Measurements from ENCODE around the gene ZNF519.
"Not testable (repeated sequence)": the region's sequence is repeated elsewhere in the genome, so short reads cannot be mapped to it uniquely, and the experiment has no call there.

ZNF519 gene

DNA sequence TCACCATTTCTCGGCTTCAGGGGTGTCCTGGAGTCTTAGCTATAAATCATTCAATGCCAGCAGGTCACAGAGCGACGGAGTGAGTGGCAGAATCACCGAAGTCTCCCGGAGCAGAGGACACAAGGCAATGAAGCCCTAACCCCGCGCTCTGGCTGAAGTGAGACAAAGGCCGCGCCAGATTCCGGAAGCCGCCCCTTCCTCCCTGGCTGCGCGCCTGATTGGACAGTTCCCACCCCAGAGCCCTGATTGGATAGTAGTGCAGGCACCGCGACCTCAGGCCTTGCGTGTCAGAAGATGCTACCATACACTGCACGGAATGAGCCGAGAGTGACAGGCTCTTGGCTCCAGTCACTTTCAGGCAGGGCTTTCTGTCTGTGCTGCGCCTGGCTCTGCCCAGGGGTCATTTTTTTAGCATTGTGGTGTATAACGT, at the start of gene ZNF519:
ZNF519 (minus strand) TSS at position 165 of the 430 bp plus-strand sequence; CDS start at position 7, 158 bp downstream.
- DNase-seq (ENCODE audit: low read depth in 2 of 2): peak; percentile 68 to 72

DNA sequence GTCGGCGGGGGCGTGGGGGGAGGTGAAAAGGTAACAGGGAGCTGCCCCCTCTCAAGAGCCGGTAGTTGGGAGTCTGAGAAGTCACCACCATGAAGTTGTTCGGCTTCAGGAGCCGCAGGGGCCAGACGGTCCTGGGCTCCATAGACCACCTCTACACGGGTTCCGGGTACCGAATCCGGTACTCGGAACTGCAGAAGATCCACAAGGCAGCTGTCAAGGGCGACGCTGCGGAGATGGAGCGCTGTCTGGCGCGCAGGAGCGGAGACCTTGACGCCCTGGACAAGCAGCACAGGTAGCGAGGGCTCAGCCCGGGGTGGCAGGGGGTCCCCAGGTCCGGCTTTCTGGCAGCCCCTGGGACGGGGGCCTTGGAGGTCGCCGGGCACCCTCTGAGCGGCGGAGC, 47.1 kb upstream of the ZNF519 start:
- no peak for DNase-seq (ENCODE audit: low read depth in 2 of 2)

DNA sequence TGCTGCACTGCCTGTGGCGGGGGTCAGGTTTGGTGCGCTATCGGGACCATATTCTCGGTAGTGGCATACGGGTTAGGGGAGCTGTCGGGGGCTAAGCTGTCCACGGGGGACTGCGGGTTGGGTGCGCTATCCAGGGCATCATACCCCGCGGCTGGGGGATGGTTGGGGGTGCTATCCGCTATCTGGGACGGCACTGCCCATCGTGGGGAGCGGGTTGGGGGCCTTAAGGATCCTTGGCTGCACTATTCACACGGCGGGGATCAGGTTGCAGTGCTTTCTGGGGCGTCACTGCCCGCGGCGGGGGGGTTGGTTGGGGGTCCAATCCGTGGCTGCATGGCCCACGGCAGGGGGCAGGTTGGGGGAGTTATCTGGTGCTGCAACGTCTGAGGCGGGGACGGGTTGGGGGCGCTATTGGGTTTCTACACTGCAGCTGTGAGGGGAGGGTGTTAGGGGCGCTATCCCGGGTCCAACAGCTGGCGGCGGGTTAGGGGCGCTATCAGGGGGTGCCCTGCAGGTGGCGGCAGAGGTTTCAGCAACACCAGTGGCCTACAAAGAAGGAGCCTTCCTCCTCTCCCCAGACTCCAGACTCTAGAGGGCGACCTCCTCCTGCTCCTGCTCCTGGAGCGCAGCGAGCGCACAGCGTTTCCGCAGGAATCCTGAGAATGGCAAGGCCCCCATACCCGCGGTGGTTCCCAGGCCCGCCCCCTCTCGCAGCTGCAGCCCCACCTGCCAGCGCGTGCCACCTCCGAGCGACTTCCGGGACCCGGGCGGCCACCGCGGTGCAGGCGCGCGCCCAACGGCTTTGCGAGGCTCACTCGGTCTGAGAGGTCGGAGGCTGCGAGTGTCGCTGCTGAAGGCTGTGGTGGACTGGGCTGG, 46.3 kb upstream of the ZNF519 start:
- peak; percentile 51 to 54 for DNase-seq (ENCODE audit: low read depth in 2 of 2)

DNA sequence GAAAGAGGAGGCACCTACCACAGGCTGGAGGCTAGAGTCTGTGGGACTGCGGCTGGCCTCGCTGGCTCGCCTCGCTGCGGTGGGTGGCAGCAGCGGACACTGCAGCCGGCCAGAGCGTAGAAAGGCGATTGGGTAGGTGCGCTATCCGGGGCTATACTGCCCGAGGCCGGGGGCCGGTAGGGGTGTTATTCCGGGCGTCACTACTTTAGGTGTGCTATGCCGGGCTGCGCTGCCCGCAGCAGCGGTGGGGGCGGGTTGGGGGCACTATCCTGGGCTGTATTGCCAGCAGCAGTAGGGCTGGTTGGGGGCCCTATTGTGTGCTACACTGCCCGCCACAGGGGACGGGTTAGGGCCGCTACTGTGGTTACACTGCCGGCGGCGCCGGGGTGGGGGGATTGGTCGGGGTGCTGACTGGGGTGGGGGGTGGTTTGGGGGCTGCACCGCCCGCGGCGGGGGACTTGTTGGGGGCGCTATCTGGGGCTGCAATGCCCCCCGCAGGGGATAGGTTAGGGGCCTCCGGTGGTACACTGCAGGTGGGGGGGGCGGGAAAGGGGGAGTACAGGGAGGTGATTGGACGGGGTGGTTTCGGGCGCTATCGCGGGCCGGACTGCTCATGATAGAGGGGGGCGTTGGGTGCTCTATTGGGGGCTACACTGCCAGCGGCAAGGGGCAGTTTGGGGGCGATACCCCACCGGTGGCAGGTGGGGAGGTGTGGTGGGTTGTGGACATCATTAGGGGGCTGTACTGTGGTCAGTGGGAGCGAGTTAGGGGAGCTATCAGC, 45.5 kb upstream of the ZNF519 start:
- not testable (repeated sequence) for DNase-seq (ENCODE audit: low read depth in 2 of 2)

DNA sequence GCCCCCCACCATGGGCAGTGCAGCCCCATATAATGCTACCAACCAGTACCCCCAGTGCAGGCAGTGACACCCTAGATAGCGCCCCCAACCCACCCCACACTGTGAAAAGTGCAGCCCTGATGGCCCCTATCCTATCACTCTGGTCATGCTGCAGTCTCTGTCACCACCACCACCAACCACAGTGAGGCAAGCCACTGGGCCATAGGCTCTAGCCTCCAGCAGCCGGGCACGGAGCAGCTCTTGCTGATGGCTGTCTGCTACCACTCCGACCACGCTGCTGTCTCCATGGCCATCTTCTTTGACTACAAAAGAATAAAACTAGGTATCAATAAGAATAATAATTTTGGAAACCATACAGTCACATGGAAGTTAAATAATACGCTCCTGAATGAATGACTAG, 43.2 kb upstream of the ZNF519 start:
- not testable (repeated sequence) for DNase-seq (ENCODE audit: low read depth in 2 of 2)

DNA sequence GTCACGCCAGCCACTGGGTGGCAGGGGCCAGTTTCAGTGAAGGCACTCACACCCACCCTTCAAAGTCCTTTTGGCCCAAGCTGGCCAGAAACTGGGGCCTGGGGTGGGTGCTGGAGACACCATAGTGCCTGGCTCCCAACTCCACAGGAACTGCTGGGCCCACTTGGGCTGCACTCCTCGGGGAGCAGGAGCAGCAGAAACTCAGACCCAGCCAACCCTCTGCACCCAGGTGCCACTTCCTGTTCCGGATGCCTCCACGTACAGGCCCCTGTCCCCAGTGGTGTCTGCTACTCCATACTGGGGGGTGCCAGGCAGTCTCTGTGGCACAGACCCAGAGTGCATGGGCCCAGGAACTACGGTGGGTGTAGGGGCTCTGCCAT, 42.5 kb upstream of the ZNF519 start:
- no peak for DNase-seq (ENCODE audit: low read depth in 2 of 2)

DNA sequence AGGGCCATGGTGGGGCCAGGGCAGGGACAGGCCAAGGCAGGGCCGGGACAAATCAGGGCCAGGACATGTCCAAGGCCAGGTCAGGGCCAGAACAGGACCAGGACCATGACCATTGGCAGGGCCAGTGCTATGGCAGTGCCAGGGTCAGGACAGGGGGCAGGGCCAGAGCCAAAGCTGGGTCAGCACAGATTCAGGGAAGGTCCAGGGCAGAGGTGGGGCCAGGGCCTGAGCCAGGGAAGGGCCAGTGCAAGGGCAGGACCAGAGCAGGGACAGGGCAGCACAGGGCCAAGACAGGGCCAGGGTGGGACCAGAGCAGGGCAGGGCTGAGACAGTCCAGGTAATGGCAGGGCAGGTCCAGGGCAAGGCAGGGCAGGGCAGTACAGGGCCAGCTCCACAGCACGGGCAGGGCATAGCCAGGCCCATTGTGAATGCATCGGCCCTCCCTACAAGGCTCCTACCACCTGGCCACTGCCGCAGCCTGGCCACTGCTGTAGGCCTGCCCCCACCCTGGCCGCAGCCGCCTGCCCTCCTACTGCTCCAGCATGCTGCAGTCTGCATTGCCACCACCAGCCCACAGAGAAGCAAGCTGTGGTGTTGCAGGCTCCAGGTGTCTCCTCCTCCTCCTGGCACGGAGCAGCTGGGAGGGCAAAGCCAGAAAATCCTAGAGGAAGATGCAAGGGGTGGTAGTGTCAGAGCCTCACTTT, 41.9 kb upstream of the ZNF519 start:
- DNase-seq (ENCODE audit: low read depth in 2 of 2): not testable (repeated sequence)

DNA sequence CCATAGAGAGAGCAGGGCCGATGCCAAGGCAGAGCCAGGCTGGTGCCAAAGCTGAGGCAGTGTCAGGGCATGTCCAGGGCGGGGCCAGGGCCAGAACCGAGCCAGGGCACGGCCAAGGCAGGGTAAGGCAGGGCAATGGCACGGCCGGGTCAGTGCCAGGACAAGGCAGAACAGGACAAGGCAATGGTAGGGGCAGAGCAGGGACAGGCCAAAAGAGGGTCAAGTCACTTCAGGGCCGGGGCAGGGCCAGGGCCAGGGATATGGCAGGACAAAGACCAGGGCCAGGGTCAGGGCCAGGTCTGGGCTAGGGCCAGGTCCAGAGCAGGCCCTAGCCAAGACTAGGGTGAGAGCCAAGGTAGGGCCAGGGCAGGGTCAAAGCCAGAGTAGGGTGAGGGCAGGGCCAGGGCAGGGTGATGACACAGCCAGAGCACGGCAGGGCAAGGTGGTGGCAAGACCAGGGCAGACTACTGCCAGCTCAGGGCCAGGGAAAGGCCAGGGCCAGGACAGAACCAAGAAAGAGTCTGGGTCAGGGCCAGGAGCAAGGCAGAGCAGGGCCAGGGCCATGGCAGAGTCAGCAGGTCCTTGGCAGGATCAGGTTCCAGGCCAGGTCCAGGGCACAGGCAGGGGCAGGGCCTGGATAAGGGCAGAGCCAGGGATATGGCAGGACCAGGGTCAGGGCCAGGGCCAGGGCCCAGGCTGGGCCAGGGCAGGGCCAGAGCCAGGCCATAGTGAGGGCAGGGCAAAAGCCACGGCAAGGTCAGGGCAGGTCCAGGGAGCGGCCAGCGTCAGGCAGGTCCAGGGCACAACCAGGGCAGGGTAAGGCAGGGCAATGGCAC, 41.1 kb upstream of the ZNF519 start:
- not testable (repeated sequence) for DNase-seq (ENCODE audit: low read depth in 2 of 2)

DNA sequence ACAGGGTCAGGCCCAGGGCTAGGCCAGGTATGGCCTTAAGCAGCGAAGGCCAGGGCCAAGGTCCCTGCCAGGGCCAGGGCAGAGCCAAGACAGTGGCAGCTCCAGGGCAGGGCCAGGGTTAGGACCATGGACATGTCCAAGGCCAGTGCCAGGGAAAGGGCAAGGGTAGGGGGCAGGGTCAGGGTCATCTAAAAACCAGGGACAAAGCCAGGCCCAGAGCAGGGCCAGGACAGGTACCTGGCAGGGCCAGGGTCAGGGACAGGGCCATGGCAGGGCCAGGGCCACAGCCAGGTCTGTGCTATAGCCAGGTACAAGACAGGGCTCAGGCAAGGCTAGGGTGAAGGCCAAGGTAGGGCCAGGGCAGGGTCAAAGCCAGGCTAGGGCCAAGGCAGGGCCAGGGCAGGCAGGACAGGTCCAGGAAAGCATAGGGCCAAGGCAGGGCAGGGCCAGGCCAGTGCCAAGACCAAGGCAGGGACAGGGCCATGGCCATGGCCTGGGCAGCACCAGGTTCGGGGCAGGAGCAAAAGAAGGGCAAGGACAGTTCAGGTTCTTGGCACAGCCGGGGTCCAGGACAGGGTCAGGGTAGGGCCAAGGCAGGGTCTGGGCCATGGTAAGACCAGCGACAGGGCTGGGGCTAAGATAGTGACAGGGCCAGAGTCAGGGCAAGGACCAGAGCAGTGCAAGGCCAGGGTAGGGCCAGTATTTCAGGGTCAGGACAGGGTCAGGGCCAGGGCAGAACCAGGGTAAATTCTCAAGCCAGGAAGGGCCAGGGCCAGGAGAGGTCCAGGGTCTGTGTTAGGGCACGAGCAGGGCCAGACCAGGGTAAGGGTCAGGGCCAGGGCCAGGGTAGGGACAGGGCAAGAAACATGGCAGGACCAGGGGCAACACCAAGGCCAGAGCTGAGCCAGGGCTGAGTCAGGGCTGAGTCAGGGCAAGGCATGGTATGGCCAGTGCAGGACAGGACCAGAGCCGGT, 40.2 kb upstream of the ZNF519 start:
- DNase-seq (ENCODE audit: low read depth in 2 of 2): not testable (repeated sequence)

DNA sequence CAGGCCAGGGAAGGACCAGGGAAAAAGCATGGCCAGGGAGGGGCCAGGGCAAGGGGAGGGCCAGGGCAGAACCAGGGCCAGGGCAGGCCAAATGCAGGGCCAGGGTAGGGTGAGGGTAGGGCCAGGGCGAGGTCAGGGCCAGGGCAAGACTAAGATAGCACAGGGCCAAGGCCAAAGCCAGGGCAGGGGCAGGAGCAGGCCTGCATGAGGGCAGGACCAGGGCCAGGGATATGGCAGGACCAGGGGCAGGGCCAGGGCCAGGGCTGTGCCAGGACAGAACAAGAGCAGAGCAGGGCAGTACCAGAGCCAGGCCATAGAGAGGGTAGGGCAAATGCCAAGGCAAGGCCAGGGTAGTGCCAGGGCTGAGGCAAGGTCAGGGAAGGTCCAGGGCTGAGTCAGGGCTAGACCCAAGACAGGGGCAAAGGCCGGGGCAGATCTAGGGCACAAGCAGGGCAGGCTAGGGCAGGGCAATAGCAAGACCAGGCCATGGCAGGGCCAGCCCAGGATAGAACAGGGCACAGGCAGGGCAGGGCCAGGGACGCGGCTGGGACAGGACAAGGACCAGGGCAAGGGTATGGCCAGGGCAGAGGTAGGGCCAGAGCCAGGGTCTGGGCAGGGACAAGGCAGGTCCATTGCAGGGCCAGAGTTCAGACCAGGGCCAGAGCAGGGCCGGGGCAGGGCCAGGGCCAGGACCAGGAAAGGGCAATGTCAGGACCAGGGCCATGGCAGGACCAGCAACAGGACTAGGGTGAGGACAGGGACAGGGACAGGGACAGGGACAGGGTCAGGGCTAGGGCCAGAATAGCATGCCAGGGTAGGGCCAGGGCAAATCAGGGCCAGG, 39.3 kb upstream of the ZNF519 start:
- DNase-seq (ENCODE audit: low read depth in 2 of 2): not testable (repeated sequence)

DNA sequence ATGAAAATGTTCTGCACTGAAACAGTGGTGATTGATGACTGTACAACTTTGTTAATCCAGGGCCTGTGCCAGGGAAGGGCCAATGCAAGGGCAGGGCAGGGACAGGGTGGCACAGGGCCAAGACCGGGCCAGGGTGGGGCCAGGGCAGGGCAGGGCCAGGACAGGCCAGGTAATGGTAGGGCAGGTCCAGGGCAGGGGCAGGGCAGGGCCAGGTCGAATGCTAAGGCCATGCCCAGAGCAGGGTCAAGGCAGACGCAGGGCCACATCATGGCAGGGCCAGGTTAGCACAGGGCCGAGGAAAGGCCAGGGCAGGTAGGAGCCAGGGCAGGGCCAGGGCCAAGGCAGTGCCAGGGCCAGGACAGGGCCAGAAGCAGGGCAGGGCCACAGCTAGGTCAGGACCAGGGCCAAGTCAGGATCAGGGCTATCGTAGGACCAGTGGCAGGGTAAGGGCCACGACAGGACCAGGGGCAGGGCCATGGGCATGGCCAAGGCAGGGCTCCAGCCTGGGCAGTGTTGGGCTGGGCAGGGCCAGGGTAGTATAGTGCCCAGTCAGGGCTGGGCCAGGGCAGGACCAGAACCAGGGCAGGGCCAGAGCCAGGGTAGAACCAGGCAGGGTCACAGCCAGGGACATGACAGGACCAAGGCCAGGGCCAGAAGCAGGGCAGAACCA, 38.3 kb upstream of the ZNF519 start:
- DNase-seq (ENCODE audit: low read depth in 2 of 2): not testable (repeated sequence)

DNA sequence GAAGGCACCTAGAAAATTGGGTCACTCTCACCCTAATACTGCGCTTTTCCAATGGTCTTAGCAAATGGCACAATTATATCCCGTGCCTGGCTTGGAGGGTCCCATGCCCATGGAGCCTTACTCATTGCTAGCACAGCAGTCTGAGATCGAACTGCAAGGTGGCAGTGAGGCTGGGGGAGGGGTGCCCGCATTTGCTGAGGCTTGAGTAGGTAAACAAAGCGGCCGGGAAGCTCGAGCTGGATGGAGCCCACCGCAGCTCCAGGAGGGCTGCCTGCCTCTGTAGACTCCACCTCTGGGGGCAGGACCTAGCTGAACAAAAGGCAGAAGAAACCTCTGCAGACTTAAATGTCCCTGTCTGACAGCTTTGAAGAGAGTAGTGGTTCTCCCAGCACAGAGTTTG, 30.7 kb upstream of the ZNF519 start:
- not testable (repeated sequence) for DNase-seq (ENCODE audit: low read depth in 2 of 2)

DNA sequence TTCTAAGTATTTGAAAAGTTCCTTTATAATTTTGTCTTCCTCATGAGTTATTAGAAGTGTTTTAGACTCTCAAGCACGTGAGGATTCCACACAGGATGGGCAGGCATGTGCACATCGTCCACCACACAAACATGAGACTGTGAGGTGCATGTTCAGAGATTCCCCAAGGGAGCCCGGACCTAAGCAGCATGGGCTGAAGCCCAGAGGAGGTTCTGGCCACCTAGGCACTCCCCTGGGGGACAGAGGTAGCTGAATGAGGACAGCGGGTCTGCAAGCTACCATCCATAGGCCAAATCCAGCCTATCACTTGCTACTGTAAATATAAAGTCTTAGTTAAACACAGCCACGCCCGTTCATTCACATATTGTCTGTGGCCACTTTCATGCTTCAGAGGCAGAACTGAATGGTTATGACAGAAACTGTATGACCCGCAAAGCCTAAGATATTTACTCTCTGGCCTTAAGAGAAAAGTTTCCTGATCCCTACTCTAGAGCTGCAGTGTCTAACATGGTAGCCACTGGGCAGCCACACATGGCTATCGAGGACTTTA, 19.4 kb upstream of the ZNF519 start:
- not testable (repeated sequence) for DNase-seq (ENCODE audit: low read depth in 2 of 2)

DNA sequence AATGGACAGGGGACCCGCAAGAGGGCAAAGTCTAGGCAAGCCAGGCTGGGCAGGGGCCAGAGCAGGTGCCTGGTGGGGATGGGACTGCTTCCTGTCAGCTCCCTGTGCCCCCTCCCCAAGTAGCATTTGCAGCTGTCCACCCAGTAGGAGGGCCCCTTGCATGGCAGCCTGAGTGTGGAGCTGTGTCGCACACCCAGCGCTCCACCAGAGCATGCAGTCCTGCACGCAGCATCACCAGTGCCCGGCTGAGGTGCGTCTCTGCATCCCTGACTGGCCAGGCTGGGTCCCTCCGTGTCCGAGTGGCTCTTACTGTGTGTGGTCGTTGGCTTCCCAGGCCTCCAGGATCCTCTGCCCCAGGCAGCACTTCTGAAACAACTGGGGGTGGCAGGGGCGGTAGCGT, 18.5 kb upstream of the ZNF519 start:
- not testable (repeated sequence) for DNase-seq (ENCODE audit: low read depth in 2 of 2)

DNA sequence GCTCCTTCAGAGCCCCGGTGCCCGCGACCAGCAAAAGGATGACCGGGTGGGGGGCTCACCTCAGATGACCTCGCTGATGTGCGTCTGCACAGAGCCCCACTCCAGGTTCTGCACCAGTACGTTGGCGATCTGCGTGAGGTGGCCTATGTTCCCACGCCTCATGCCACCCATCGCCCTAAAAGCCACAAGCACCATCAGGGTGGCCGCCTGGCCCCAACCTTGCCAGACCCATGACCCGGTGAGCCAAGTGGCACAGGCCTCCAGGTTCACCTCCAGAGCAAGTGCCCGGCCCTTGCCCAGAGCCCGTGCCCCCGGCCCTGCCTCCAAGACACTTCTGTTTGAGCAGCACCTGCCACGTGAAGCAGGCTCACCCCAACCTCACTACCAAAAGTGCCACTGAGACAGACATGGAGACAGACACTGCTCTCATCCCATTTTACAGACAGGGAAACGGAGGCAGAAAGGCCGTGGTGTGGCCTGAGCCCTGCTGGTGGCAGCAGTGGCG, 17.7 kb upstream of the ZNF519 start:
- not testable (repeated sequence) for DNase-seq (ENCODE audit: low read depth in 2 of 2)

DNA sequence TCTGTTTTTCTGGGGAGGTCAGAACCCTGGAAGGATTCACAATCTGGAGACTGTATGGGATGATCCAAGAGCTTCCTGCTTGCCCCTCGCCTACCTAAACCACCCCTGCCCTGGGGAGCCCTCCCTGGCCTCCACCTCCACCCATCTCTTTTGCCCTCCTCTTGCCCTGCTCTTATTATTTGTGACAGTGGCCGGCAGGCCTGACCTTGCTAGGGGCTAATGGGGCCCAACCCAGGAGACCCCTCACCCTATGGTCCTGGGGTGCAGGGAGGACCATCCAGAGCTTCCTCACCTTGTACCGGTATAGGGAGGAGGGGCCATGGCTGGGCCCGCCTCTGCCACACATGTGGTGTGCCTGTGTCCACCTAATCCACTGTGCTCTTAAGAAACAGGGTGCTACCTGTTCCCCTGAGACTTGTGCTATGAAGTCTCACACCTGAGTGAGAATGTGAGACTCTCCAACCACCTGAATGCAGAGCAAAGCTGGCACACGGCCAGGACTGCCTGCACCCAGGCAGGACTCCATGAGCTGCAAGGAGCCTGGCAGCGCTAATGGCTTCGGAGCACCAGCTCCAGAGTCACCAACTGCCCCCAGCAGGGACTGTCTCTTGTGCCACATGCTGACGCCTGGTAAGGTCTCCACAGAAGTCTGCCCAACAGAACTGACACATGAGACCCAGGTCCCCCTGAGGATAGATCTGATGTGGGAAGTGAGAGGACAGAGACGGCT, 17.1 kb upstream of the ZNF519 start:
- not testable (repeated sequence) for DNase-seq (ENCODE audit: low read depth in 2 of 2)

All from stimulated activated CD8-positive, alpha-beta memory T cell treated with anti-CD3 and anti-CD28 coated beads, Interleukin-7, amount 100 ng/mL, for 1 hour (primary cell).